ENCODE measurements around the gene NDUFS7. TPM values are rescaled to one million over a fixed set of nuclear protein-coding genes. Genes with fewer than 3 reads are reported as not detected.

NDUFS7 gene
- total and polyA plus RNA-seq, 9 of the 15 experiments (the other 6 are each of a cell fraction or from before 2014, with no cell fraction given): 6.0 to 271 (median 60.6) TPM

DNA sequence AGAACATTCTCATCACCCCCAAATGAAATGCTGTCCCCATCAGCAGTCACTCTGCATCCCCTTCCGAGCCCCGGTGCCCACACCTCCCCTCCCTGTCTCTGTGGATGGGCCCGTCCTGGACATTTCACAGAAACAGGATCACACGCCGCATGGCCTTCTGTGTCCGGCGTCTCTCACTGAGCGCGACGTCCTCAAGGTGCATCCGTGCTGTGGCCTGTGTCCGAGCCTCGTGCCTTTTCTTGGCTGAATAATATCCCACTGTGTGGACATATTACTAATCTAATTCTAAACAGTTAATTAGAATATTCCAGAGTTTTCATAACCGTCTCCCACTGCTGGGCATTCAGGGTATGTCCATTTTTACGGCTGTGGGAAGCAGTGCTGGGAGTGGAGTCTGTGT, 8.7 kb downstream of the NDUFS7 start:
- H3K27me3 ChIP-seq (ENCODE audit: control insufficient read depth in 2 of 2, insufficient read depth in 2 of 2, low read length in 2 of 2): no peaks in the 10 kb centered on the region
- no peak overlapping the region for H3K4me2 ChIP-seq (ENCODE audit: insufficient read depth, low read length)
- no peak overlapping the region for H2AFZ ChIP-seq (ENCODE audit: low read depth, low read length)
- peaks cover 0 to 71% of the 10 kb centered on the region in 2 experiments; a peak in 3 of 5 replicates for H3K4me1 ChIP-seq (replicated peaks in 1 of 2; ENCODE audit: control insufficient read depth in 2 of 2, insufficient read depth in 2 of 2, low read length in 2 of 2)
- H3K9me3 ChIP-seq (replicated peaks; ENCODE audit: control insufficient read depth, insufficient read depth, low read depth, low read length): no peaks in the 10 kb centered on the region
- peaks cover 13% of the 10 kb centered on the region for H4K20me1 ChIP-seq (replicated peaks; ENCODE audit: control insufficient read depth, insufficient read depth, low read length)
- BruUV-seq (replicated peaks): no TSS peak
- no peak overlapping the region for H3K27ac ChIP-seq (ENCODE audit: extremely low read depth, low read depth, low read length)
- TF ChIP-seq ZFP30 (CRISPR knock-in tag; IDR thresholded peaks at IDR 0.05; ENCODE audit: borderline replicate concordance): no peak
- TF ChIP-seq, protein P1, sequence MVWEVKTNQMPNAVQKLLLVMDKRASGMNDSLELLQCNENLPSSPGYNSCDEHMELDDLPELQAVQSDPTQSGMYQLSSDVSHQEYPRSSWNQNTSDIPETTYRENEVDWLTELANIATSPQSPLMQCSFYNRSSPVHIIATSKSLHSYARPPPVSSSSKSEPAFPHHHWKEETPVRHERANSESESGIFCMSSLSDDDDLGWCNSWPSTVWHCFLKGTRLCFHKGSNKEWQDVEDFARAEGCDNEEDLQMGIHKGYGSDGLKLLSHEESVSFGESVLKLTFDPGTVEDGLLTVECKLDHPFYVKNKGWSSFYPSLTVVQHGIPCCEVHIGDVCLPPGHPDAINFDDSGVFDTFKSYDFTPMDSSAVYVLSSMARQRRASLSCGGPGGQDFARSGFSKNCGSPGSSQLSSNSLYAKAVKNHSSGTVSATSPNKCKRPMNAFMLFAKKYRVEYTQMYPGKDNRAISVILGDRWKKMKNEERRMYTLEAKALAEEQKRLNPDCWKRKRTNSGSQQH (CRISPR knock-in tag; IDR thresholded peaks at IDR 0.05): no peak
- no peak for TF ChIP-seq MCM2 (IDR thresholded peaks at IDR 0.05; ENCODE audit: low read depth)
- no peak for TF ChIP-seq POLR3A (IDR thresholded peaks at IDR 0.05; ENCODE audit: borderline replicate concordance, extremely low read depth, insufficient read depth, insufficient read length)
- TF ChIP-seq FIP1L1 (IDR thresholded peaks at IDR 0.05; ENCODE audit: low read depth, low read length, poor library complexity, severe bottlenecking): no peak
- TF ChIP-seq, protein P2, sequence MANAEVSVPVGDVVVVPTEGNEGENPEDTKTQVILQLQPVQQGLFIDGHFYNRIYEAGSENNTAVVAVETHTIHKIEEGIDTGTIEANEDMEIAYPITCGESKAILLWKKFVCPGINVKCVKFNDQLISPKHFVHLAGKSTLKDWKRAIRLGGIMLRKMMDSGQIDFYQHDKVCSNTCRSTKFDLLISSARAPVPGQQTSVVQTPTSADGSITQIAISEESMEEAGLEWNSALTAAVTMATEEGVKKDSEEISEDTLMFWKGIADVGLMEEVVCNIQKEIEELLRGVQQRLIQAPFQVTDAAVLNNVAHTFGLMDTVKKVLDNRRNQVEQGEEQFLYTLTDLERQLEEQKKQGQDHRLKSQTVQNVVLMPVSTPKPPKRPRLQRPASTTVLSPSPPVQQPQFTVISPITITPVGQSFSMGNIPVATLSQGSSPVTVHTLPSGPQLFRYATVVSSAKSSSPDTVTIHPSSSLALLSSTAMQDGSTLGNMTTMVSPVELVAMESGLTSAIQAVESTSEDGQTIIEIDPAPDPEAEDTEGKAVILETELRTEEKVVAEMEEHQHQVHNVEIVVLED (CRISPR knock-in tag; IDR thresholded peaks at IDR 0.05): no peak
- no peak for TF ChIP-seq CAMTA2 (CRISPR knock-in tag; conservative IDR thresholded peaks at IDR 0.05)
- H3K9ac ChIP-seq (ENCODE audit: insufficient read depth in 1 of 2, low read depth in 2 of 2, low read length in 2 of 2): no peak overlapping the region
- ChIA-PET CTCF (ENCODE audit: low intra/inter-chr PET ratio) (no interaction called here), POLR2A (no interaction called here)
- FAIRE-seq (no peak), ATAC-seq (no peak), DNase-seq (ENCODE audit: extremely low read depth in 1 of 4, low spot score in 3 of 4) (no peak)
- in situ Hi-C loops (cut with MboI): no loop called here
- peaks cover 72% of the 10 kb centered on the region; the same call in 2 of the 3 replicates for H3K36me3 ChIP-seq (ENCODE audit: control insufficient read depth, insufficient read depth, low read length)
- H3K79me2 ChIP-seq (ENCODE audit: control insufficient read depth, insufficient read depth, low read length): peaks cover 9% of the 10 kb centered on the region; the same call in 2 of the 3 replicates
- no peak overlapping the region for H3K4me3 ChIP-seq
- WGBS (ENCODE audit: insufficient coverage, low coverage, missing lambda C conversion rate): 98% methylated on average over 15 of the region's 15 CpGs
- intact Hi-C loops (cut with micrococcal nuclease): no loop called here
- H3K9me1 ChIP-seq (ENCODE audit: control insufficient read depth, insufficient read depth, low read length): no peaks in the 10 kb centered on the region
